Erythroblast (primary cell): ENCODE data around the gene FAM161B.

Experiments used
- GATA1 ChIP-seq: IDR thresholded peaks from 2 replicates; pipeline ENCODE4 v1.6.1; 2011; ENCODE audit warnings: low read depth, mild to moderate bottlenecking, control low read depth, low read length, moderate library complexity
- POLR2A ChIP-seq: IDR thresholded peaks from 2 replicates; pipeline ENCODE4 v1.6.1; 2011; ENCODE audit warnings: mild to moderate bottlenecking, low read length

GRCh38 chr14:73909681-73910080 is 40.2 kb downstream of the FAM161B start:
- TF ChIP-seq POLR2A: no peak
- TF ChIP-seq GATA1: no peak
